Aorta (tissue), 5 donors: Measurements from ENCODE around the gene TCTN3. TPM values are rescaled to one million over a fixed set of nuclear protein-coding genes. Genes with fewer than 3 reads are reported as not detected.

ENCODE experiments used
- ATAC-seq: fragments of 200-7000 bp; cut with Tn5 transposase; one replicate; pipeline ENCODE4 v1.9.1; 2022; ENCODE audit warnings: moderate library complexity; ENCODE audit not compliant: low FRiP score
- DNase-seq, 2 donors: peaks; one replicate each; pipeline ENCODE4 v3.0.0-alpha.2; 2020
- H3K27ac ChIP-seq, 2 donors: one replicate each; pipeline ENCODE4 v1.5.1; 2013; ENCODE audit warnings: low read length in 2 of 2, mild to moderate bottlenecking in 2 of 2, moderate library complexity in 2 of 2, control low read depth in 1 of 2, inconsistent platforms in 1 of 2, low read depth in 1 of 2
- H3K27me3 ChIP-seq, 2 donors: one replicate each; pipeline ENCODE4 v1.6.1; 2013; ENCODE audit warnings: control low read depth in 1 of 2, low read length in 1 of 2, mild to moderate bottlenecking in 1 of 2, moderate library complexity in 1 of 2; ENCODE audit not compliant: insufficient read depth in 2 of 2, control insufficient read depth in 1 of 2
- H3K36me3 ChIP-seq, 2 donors: one replicate each; pipeline ENCODE4 v1.6.1; 2013; ENCODE audit warnings: control low read depth in 1 of 2, low read length in 1 of 2, mild to moderate bottlenecking in 1 of 2; ENCODE audit not compliant: insufficient read depth in 2 of 2, control insufficient read depth in 1 of 2
- H3K4me1 ChIP-seq, 2 donors: one replicate each; pipeline ENCODE4 v1.6.1; 2013; ENCODE audit warnings: low read length in 2 of 2, control low read depth in 1 of 2, mild to moderate bottlenecking in 1 of 2, moderate library complexity in 1 of 2; ENCODE audit not compliant: insufficient read depth in 2 of 2, control insufficient read depth in 1 of 2
- H3K4me3 ChIP-seq, 2 donors: one replicate each; pipeline ENCODE4 v1.5.1; 2013; ENCODE audit warnings: low read length in 2 of 2, control low read depth in 1 of 2, mild to moderate bottlenecking in 1 of 2
- H3K9me3 ChIP-seq: one replicate; pipeline ENCODE4 v1.6.1; 2013; ENCODE audit warnings: mild to moderate bottlenecking, low read length; ENCODE audit not compliant: control insufficient read depth
- WGBS, 2 donors: extraction: QIAGEN DNeasy Blood & Tissue Kit; methylation state at CpG; one replicate each; pipeline ENCODE4 v1.1.7; 2013; 5-methylcytosine and 5-hydroxymethylcytosine counted together
- intact Hi-C, 2 donors: fragments of 100-400 bp; cut with DNase I; formaldehyde crosslinking; loops; one replicate each; pipeline versions ENCODE4 v1.14.2 to v1.15.0; 2022
- polyA plus RNA-seq, 2 donors: library from polyadenylated mRNA; stranded (reverse); fragments of 200-250 nt; gene quantifications; one replicate each; pipeline ENCODE4 v1.2.3, GENCODE V29; 2013
- total RNA-seq, 2 donors: library from RNA; stranded (reverse); fragmentation: NEBNext Ultra II Directional; extraction: Animal tissue kit (Norgen Biotek cat#: 25700); gene quantifications; one replicate each; pipeline ENCODE4 v1.2.1, GENCODE V29; 2021
- donor health status: healthy with polysubstance abuse.
- donor health status: Bipolar disorder and iron deficiency.
- donor health status: DM: no; HTN: no; CAD: no.
- donor health status: DM: no; HTN: no; CAD: no.
- donor health status: DM: yes; HTN: yes; CAD: no.

Gene TCTN3
- total and polyA plus RNA-seq, 4 donors: 8.4 to 23.7 (median 21.0) TPM

DNA sequence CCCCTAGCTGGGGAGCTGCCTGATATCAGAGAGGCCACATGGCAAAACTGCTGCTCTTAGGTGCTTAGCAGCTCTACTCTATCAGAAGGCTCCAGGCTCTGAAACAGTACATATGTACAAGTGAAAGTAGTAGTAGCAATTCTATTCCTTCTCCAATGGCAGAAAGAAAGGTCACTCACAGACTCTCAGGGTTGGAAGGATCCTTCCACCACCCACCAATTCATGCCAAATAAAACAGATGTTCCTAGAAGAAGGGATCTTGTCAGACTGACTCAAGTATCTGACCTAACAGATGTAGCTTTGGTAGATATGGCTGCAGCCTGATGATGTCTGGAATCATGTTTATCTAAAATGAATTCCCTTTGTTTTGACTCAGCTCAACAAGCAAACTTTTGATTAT lies 29.2 kb downstream of the TCTN3 start:
- Histone ChIP-seq H3K27me3 (no peaks in the 10 kb centered on the region), H3K4me1 (peaks cover 0 to 3% of the 10 kb centered on the region in 2 donors), H3K36me3 (peaks cover 0 to 2% of the 10 kb centered on the region in 2 donors), H3K27ac (no peak overlapping the region), H3K9me3 (no peaks in the 10 kb centered on the region), H3K4me3 (no peak overlapping the region)
- DNase-seq (no peak), ATAC-seq (no peak)
- intact Hi-C loops: no loop called here

DNA sequence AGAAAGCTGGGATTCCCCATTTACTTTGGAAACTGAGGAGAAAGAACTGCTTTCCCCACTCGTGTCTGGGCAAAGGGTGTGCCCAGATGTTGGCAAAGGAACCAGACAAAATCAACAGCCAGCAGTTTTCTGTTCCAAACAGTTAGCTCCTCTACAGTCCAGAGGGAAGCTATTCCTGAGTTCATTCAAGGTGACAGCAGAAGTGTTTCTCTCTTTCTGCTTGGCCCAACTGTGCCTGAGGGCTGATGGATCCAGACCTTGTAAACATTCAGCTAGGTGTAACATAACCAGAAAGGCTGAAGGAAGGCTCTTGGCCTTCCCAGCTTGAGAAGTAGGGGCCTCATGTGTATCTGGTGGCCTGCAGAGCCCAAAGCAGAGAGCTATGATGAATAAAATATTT lies 30.2 kb downstream of the TCTN3 start:
- intact Hi-C loops: no loop called here
- Histone ChIP-seq H3K27ac (peak overlapping the region in 1 of 2 donors; percentile 41), H3K36me3 (no peaks in the 10 kb centered on the region), H3K4me3 (no peak overlapping the region), H3K9me3 (no peaks in the 10 kb centered on the region), H3K27me3 (no peaks in the 10 kb centered on the region), H3K4me1 (peaks cover 0 to 3% of the 10 kb centered on the region in 2 donors)
- DNase-seq (no peak), ATAC-seq (peak; percentile 39)
- 0% methylated on average over 1 of the region's 1 CpG for WGBS, 2 donors

DNA sequence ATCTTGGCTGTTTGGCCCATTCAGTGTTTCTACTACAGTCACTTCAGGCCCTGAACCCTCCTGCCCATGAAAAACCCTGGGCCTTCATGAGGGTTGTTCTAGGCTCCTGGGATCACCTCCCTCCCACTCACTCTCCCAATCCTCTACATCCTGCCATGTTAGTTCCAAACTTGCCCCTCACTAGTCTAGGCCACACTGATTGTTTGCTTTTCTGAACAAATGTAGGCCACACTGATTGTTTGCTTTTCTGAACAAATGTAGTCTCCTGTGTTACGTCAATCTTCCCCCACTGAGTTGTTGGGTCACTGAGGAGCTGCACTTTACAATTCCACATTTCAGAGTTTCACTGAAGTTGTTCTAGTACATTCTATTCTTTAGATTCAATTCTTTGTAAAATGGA lies 31.9 kb downstream of the TCTN3 start:
- intact Hi-C loops: no loop called here
- Histone ChIP-seq H3K27me3 (no peaks in the 10 kb centered on the region), H3K9me3 (no peaks in the 10 kb centered on the region), H3K36me3 (no peaks in the 10 kb centered on the region), H3K4me1 (peaks cover 0 to 3% of the 10 kb centered on the region in 2 donors), H3K27ac (peak overlapping the region in 1 of 2 donors; percentile 33), H3K4me3 (no peak overlapping the region)
- 54 to 80% methylated on average over 1 of the region's 1 CpG for WGBS, 2 donors
- DNase-seq: no peak
- ATAC-seq: no peak

DNA sequence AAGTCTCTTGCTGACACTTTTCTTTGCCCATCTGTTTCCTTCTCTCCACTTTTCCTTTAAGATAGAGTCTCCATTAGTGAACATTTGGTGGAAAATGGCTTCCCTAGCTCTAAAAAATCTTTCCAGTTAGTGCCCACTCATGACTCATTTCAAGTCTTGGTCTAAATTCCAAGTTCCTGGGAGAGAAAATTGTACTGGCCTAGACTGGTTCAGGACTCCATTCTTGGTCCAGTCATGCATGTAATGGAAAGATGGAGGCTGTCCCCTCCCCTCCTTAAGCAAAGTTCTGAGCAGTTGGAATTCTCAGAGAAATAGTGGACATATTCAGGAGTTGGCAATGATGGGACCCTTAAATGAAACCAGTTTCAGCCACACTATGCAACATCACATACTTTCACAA lies 33.4 kb downstream of the TCTN3 start:
- Histone ChIP-seq H3K36me3 (no peaks in the 10 kb centered on the region), H3K27ac (no peak overlapping the region), H3K9me3 (no peaks in the 10 kb centered on the region), H3K4me1 (peaks cover 0 to 3% of the 10 kb centered on the region in 2 donors), H3K27me3 (no peaks in the 10 kb centered on the region), H3K4me3 (no peak overlapping the region)
- intact Hi-C loops: no loop called here
- ATAC-seq: no peak
- DNase-seq: no peak

DNA sequence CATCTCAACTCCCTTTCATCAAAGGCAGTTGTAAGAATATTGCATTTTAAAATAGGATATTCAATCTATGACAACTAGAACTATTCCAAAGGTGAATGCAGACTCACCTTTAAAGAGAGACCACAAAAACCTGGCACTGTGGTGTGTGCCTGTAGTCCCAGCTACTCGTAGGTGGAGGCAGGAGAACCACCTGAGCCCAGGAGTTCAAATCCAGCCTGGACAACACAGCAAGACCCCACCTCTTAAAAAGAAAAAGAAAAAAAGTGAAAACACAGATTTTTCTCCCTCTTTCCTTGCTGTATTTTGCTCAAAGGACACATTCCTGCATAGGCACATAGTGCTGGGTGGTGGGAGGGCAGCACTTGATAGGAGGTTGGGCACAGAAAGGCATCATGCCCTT lies 36.5 kb downstream of the TCTN3 start:
- no peaks in the 10 kb centered on the region for H3K36me3 ChIP-seq
- H3K27me3 ChIP-seq: no peaks in the 10 kb centered on the region
- H3K4me3 ChIP-seq: peak overlapping the region; percentile 54 to 76
- intact Hi-C loops: no loop called here
- H3K4me1 ChIP-seq: no peaks in the 10 kb centered on the region
- DNase-seq: no peak
- no peak for ATAC-seq
- H3K9me3 ChIP-seq: no peaks in the 10 kb centered on the region
- 38 to 95% methylated on average over 1 of the region's 1 CpG for WGBS, 2 donors
- no peak overlapping the region for H3K27ac ChIP-seq

GRCh38 chr10:95656291-95657164 lies 37.2 kb downstream of the TCTN3 start, which contains the start of gene ALDH18A1:
Gene ALDH18A1, minus strand, starts transcription at chr10:95656711. Its CDS starts 3,334 bp downstream, at chr10:95653377.
- H3K27me3 ChIP-seq: no peaks in the 10 kb centered on the region
- peak within 1 kb of the TSS; percentile 54 to 76 for H3K4me3 ChIP-seq
- intact Hi-C loops: no loop called here
- ATAC-seq (peak; percentile 98), DNase-seq (peak; percentile 96 to 98)
- H3K27ac ChIP-seq: no peak within 1 kb of the TSS
- no peaks in the 10 kb centered on the region for H3K4me1 ChIP-seq
- 0 to 1% methylated on average over 77 to 83 of the region's 83 CpGs for WGBS, 2 donors
- no peaks in the 10 kb centered on the region for H3K36me3 ChIP-seq
- no peaks in the 10 kb centered on the region for H3K9me3 ChIP-seq

DNA sequence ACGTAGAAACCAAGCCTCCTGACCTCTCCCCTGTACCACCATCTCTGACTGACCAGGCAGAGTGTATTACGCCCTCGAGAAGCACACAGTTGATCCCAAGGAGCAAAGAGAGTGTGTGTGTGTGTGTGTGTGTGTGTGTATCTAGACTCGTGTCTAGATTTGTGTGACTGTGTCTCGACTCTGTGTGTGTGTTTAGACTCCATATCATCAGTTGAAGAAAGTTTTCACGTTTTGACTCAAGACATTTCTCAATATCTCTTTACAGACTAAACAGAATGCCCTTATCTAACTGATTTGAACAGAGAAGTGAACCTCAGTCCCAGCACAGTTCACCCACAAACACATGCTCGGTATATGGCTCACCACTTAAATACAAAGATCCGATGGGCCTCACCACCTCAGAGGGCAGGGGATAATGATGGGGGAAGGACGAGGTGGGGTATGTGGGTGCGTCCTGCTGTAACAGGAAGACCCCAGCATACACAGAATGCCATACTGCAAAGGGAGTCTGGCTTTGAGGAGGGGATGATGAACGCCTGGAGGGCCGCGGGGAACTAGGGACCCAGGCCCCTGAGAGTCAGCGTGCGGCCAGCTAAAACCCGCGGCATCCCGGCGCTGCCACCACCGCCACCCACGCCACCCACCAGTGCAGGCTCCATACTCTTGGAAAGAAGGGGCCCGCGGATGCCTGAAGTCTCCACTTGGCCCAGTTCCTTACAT lies 38.0 kb downstream of the TCTN3 start:
- intact Hi-C loops: no loop called here
- no peak overlapping the region for H3K27ac ChIP-seq
- WGBS, 2 donors: 1 to 3% methylated on average over 23 of the region's 23 CpGs

DNA sequence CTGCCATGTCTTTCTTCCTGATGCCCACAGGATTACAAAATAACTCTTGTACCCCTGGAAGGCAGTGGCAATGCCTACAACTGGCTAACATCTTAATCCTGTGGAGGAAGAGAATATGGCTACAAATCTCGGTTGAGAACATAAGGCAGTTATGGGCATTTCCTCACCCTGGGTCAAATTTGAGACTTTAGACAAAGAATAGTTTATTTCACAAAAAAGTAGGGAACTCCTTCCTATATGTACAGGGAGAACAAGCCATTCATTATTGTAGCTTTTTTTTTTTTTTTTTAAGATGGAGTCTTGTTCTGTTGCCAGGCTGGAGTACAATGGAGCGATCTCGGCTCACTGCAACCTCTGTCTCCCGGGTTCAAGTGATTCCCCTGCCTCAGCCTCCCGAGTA lies 39.8 kb downstream of the TCTN3 start:
- WGBS, 2 donors: 90 to 93% methylated on average over 5 of the region's 5 CpGs
- intact Hi-C loops: no loop called here
- ATAC-seq (no peak), DNase-seq (no peak)
- H3K9me3 ChIP-seq: no peaks in the 10 kb centered on the region
- H3K4me1 ChIP-seq: no peaks in the 10 kb centered on the region
- no peaks in the 10 kb centered on the region for H3K36me3 ChIP-seq
- no peak overlapping the region for H3K4me3 ChIP-seq
- H3K27ac ChIP-seq: no peak overlapping the region
- no peaks in the 10 kb centered on the region for H3K27me3 ChIP-seq

More for the DNA sequence above, 38.0 kb downstream of the TCTN3 start:
- no peaks in the 10 kb centered on the region for H3K36me3 ChIP-seq
- H3K9me3 ChIP-seq: no peaks in the 10 kb centered on the region
- H3K4me3 ChIP-seq: peak overlapping the region; percentile 54 to 76
- peak in 1 of 2 donors; percentile 80 for DNase-seq
- no peaks in the 10 kb centered on the region for H3K27me3 ChIP-seq
- H3K4me1 ChIP-seq: no peaks in the 10 kb centered on the region
- ATAC-seq: peak; percentile 3
